Activated T-cell treated with anti-CD3 and anti-CD28 coated beads, Interleukin-2, amount 50 U/mL, for 72 hours (primary cell): ENCODE measurements around the gene CSMD2. TPM values are rescaled to one million over a fixed set of nuclear protein-coding genes. Genes with fewer than 3 reads are reported as not detected.
"Not testable (repeated sequence)": the region's sequence is repeated elsewhere in the genome, so short reads cannot be mapped to it uniquely, and the experiment has no call there.

Experiments used
- ATAC-seq, 2 donors: fragments of 150-1000 bp; cut with Tn5 transposase; replicated peaks in 1 of 2; 2 replicates each; pipeline ENCODE4 v1.10.0; 2021; ENCODE audit warnings: moderate library complexity in 2 of 2, mild to moderate bottlenecking in 1 of 2
- DNase-seq, 2 donors: peaks; one replicate each; pipeline ENCODE4 v3.0.0; 2021 to 2022; ENCODE audit warnings: mixed read lengths in 1 of 2
- H3K27ac Mint-ChIP-seq: one replicate; pipeline ENCODE4 v1.8.0; 2022; ENCODE audit warnings: mild to moderate bottlenecking, moderate library complexity, mixed read lengths
- H3K27me3 Mint-ChIP-seq: one replicate; pipeline ENCODE4 v1.8.0; 2022; ENCODE audit warnings: low read depth, mixed read lengths
- H3K36me3 Mint-ChIP-seq, 2 donors: one replicate each; pipeline ENCODE4 v1.8.0; 2022; ENCODE audit warnings: mixed read lengths in 2 of 2, mild to moderate bottlenecking in 1 of 2; ENCODE audit not compliant: insufficient read depth in 2 of 2
- H3K4me1 Mint-ChIP-seq: one replicate; pipeline ENCODE4 v1.8.0; 2022; ENCODE audit warnings: low read depth, mixed read lengths
- H3K4me3 Mint-ChIP-seq, 2 donors: one replicate each; pipeline ENCODE4 v1.8.0; 2022; ENCODE audit warnings: mild to moderate bottlenecking in 2 of 2, mixed read lengths in 2 of 2, moderate library complexity in 2 of 2
- H3K9me3 Mint-ChIP-seq, 2 donors: one replicate each; pipeline ENCODE4 v1.8.0; 2022; ENCODE audit warnings: mixed read lengths in 2 of 2
- total RNA-seq, 2 donors: library from RNA; stranded (reverse); gene quantifications; one replicate each; pipeline ENCODE4 v1.2.3, GENCODE V29; 2022

The CSMD2 gene
- total RNA-seq, 2 donors from 2014 or later: not detected

DNA sequence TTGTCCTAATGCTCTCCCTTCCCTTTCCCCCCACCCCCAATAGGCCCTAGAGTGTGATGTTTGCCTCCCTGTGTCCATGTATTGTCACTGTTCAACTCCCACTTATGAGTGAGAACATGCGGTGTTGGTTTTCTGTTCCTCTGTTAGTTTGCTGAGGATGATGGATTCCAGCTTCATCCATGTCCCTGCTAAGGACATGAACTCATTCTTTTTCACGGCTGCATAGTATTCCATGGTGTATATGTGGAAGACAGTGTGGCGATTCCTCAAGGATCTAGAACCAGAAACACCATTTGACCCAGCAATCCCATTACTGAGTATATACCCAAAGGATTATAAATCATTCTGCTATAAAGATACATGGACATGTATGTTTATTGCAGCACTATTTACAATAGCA is 148.7 kb downstream of the CSMD2 start:
- H3K27me3 Mint-ChIP-seq: peaks cover 27% of the 10 kb centered on the region
- not testable (repeated sequence) for H3K36me3 Mint-ChIP-seq, ATAC-seq, H3K9me3 Mint-ChIP-seq, H3K4me3 Mint-ChIP-seq, H3K4me1 Mint-ChIP-seq, H3K27ac Mint-ChIP-seq, DNase-seq

GRCh38 chr1:34013958-34014737 is 150.9 kb downstream of the CSMD2 start:
- no peaks in the 10 kb centered on the region for H3K36me3 Mint-ChIP-seq
- H3K9me3 Mint-ChIP-seq: no peaks in the 10 kb centered on the region
- ATAC-seq (no peak), DNase-seq (peak in 1 of 2 donors; percentile 5)
- H3K27ac Mint-ChIP-seq: no peak overlapping the region
- no peaks in the 10 kb centered on the region for H3K4me1 Mint-ChIP-seq
- H3K27me3 Mint-ChIP-seq: peaks cover 22% of the 10 kb centered on the region
- no peak overlapping the region for H3K4me3 Mint-ChIP-seq

GRCh38 chr1:34013136-34013535 is 151.9 kb downstream of the CSMD2 start:
- DNase-seq: no peak

GRCh38 chr1:34009340-34009985 is 155.6 kb downstream of the CSMD2 start:
- H3K4me3 Mint-ChIP-seq: no peak overlapping the region
- DNase-seq: no peak
- no peaks in the 10 kb centered on the region for H3K9me3 Mint-ChIP-seq
- no peak overlapping the region for H3K27ac Mint-ChIP-seq
- no peaks in the 10 kb centered on the region for H3K36me3 Mint-ChIP-seq
- ATAC-seq: no peak
- no peaks in the 10 kb centered on the region for H3K4me1 Mint-ChIP-seq
- H3K27me3 Mint-ChIP-seq: peaks cover 27% of the 10 kb centered on the region

More at GRCh38 chr1:34013136-34013535, 151.9 kb downstream of the CSMD2 start:
- Mint-ChIP-seq H3K27ac (no peak overlapping the region), H3K4me3 (no peak overlapping the region), H3K27me3 (peaks cover 27% of the 10 kb centered on the region), H3K36me3 (no peaks in the 10 kb centered on the region), H3K9me3 (no peaks in the 10 kb centered on the region), H3K4me1 (no peaks in the 10 kb centered on the region)
- no peak for ATAC-seq

DNA sequence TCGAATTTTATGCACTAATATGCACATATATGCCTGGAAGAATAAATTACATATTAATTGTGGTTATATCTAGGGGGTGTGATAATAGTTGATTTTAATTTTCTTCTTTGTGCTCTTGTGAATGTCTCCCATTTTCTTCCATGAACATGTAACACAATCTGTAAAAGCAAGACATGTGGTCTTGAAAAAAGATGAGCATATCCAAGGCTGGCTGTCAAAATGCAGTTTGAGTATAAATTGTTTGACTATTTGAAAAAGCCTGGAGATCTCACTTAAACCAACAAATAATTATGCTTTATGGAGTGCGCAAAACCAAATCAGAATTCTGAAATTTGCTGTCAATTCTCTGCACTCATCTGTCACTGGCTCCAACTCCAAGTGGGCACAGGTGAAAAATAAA is 157.3 kb downstream of the CSMD2 start:
- no peak for DNase-seq
- no peak overlapping the region for H3K4me3 Mint-ChIP-seq

GRCh38 chr1:34005309-34005708 is 159.7 kb downstream of the CSMD2 start:
- Mint-ChIP-seq H3K4me3 (no peak overlapping the region), H3K4me1 (no peaks in the 10 kb centered on the region), H3K27ac (no peak overlapping the region), H3K9me3 (no peaks in the 10 kb centered on the region), H3K36me3 (no peaks in the 10 kb centered on the region), H3K27me3 (peaks cover 12% of the 10 kb centered on the region)
- ATAC-seq: no peak
- no peak for DNase-seq

More for the DNA sequence above, 157.3 kb downstream of the CSMD2 start:
- Mint-ChIP-seq H3K9me3 (no peaks in the 10 kb centered on the region), H3K27me3 (peaks cover 20% of the 10 kb centered on the region), H3K27ac (no peak overlapping the region), H3K4me1 (no peaks in the 10 kb centered on the region), H3K36me3 (no peaks in the 10 kb centered on the region)
- ATAC-seq: no peak

- H3K36me3 Mint-ChIP-seq: no peaks in the 10 kb centered on the region
Observed at GRCh38 chr1:34002810-34003209, 162.2 kb downstream of the CSMD2 start.

GRCh38 chr1:33997127-33998036 is 167.6 kb downstream of the CSMD2 start:
- Mint-ChIP-seq H3K27me3 (peaks cover 7% of the 10 kb centered on the region), H3K36me3 (no peaks in the 10 kb centered on the region), H3K4me1 (no peaks in the 10 kb centered on the region), H3K27ac (no peak overlapping the region), H3K4me3 (no peak overlapping the region), H3K9me3 (no peaks in the 10 kb centered on the region)
- DNase-seq (no peak), ATAC-seq (no peak)

More at GRCh38 chr1:34002810-34003209, 162.2 kb downstream of the CSMD2 start:
- H3K27me3 Mint-ChIP-seq: no peaks in the 10 kb centered on the region
- ATAC-seq: no peak
- no peak for DNase-seq
- no peaks in the 10 kb centered on the region for H3K9me3 Mint-ChIP-seq
- no peaks in the 10 kb centered on the region for H3K4me1 Mint-ChIP-seq
- H3K27ac Mint-ChIP-seq: no peak overlapping the region
- H3K4me3 Mint-ChIP-seq: no peak overlapping the region

- no peak overlapping the region for H3K4me3 Mint-ChIP-seq
- no peaks in the 10 kb centered on the region for H3K36me3 Mint-ChIP-seq
- H3K4me1 Mint-ChIP-seq: no peaks in the 10 kb centered on the region
- no peak overlapping the region for H3K27ac Mint-ChIP-seq
- DNase-seq (no peak), ATAC-seq (no peak)
- H3K27me3 Mint-ChIP-seq: peaks cover 7% of the 10 kb centered on the region
- H3K9me3 Mint-ChIP-seq: no peaks in the 10 kb centered on the region
Observed at GRCh38 chr1:33996281-33996680, 168.7 kb downstream of the CSMD2 start.

- H3K27me3 Mint-ChIP-seq: peaks cover 12% of the 10 kb centered on the region
- H3K4me1 Mint-ChIP-seq: no peaks in the 10 kb centered on the region
- H3K4me3 Mint-ChIP-seq: no peak overlapping the region
- ATAC-seq: no peak
- H3K36me3 Mint-ChIP-seq: no peaks in the 10 kb centered on the region
- DNase-seq: no peak
- H3K27ac Mint-ChIP-seq: no peak overlapping the region
- H3K9me3 Mint-ChIP-seq: no peaks in the 10 kb centered on the region
Observed at GRCh38 chr1:33993301-33993700, 171.7 kb downstream of the CSMD2 start.

DNA sequence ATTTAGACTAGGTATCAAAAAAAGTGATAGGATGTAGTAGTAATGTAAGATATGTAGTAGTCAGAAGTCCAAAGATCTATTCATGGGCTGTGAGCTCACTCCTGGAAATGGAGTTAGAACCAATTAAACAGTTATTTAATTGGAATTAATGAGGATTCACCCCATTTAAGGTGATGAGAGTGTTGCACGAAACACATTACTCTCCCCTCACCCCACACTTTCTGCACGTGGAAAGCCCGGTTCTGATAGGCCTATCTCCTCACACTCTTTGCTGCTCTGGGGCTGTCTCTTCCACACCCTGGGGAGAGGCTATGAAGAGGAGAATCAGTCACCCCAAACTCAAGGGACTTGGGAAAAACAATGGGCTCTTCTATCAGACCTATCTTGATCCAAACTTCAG is 174.7 kb downstream of the CSMD2 start:
- Mint-ChIP-seq H3K27ac (no peak overlapping the region), H3K27me3 (peaks cover 7% of the 10 kb centered on the region), H3K36me3 (no peaks in the 10 kb centered on the region), H3K9me3 (no peaks in the 10 kb centered on the region), H3K4me3 (no peak overlapping the region), H3K4me1 (no peaks in the 10 kb centered on the region)
- DNase-seq (no peak), ATAC-seq (no peak)

GRCh38 chr1:33988161-33988560 is 176.9 kb downstream of the CSMD2 start:
- peaks cover 7% of the 10 kb centered on the region for H3K27me3 Mint-ChIP-seq
- DNase-seq (no peak), ATAC-seq (no peak)
- H3K27ac Mint-ChIP-seq: no peak overlapping the region
- H3K4me1 Mint-ChIP-seq: no peaks in the 10 kb centered on the region
- H3K9me3 Mint-ChIP-seq: no peaks in the 10 kb centered on the region
- H3K36me3 Mint-ChIP-seq: no peaks in the 10 kb centered on the region
- no peak overlapping the region for H3K4me3 Mint-ChIP-seq
